Naive B cell (primary cell): ENCODE measurements around the gene MARK4. TPM values are rescaled to one million over a fixed set of nuclear protein-coding genes. Genes with fewer than 3 reads are reported as not detected.

ENCODE experiments used
- ATAC-seq, 2 donors: fragments of 150-1000 bp; cut with Tn5 transposase; 2 replicates each; pipeline ENCODE4 v1.10.0; 2021; ENCODE audit warnings: low read depth in 2 of 2, mild to moderate bottlenecking in 2 of 2, moderate library complexity in 2 of 2
- DNase-seq: peaks from one replicate; pipeline ENCODE4 v3.0.0; 2022
- H3K27ac Mint-ChIP-seq, 6 donors: one replicate each; pipeline ENCODE4 v1.8.0; 2020 to 2022; ENCODE audit warnings: mild to moderate bottlenecking in 6 of 6, mixed read lengths in 6 of 6, moderate library complexity in 5 of 6, inconsistent platforms in 2 of 6
- H3K27me3 Mint-ChIP-seq, 3 donors: one replicate each; pipeline ENCODE4 v1.8.0; 2021 to 2022; ENCODE audit warnings: mixed read lengths in 3 of 3, mild to moderate bottlenecking in 1 of 3
- H3K36me3 Mint-ChIP-seq, 2 donors: one replicate each; pipeline ENCODE4 v1.8.0; 2020 to 2022; ENCODE audit warnings: mixed read lengths in 2 of 2, inconsistent platforms in 1 of 2, mild to moderate bottlenecking in 1 of 2
- H3K4me1 Mint-ChIP-seq, 3 donors: one replicate each; pipeline ENCODE4 v1.8.0; 2020 to 2022; ENCODE audit warnings: mixed read lengths in 3 of 3, inconsistent platforms in 1 of 3, mild to moderate bottlenecking in 1 of 3, moderate library complexity in 1 of 3
- H3K4me3 Mint-ChIP-seq, 8 donors: one replicate each; pipeline ENCODE4 v1.8.0; 2020 to 2022; ENCODE audit warnings: mild to moderate bottlenecking in 8 of 8, mixed read lengths in 8 of 8, moderate library complexity in 8 of 8, inconsistent platforms in 2 of 8
- H3K9me3 Mint-ChIP-seq, 7 donors: one replicate each; pipeline ENCODE4 v1.8.0; 2020 to 2022; ENCODE audit warnings: mixed read lengths in 7 of 7, mild to moderate bottlenecking in 5 of 7, inconsistent platforms in 2 of 7, moderate library complexity in 1 of 7
- polyA plus RNA-seq, 6 donors: library from polyadenylated mRNA; unstranded; fragments of 300-500 nt; fragmentation: Illumina TruSeq; gene quantifications; one replicate each; pipeline ENCODE4 v1.2.3, GENCODE V29; 2021; ENCODE audit warnings: low read depth in 6 of 6

MARK4 gene
- polyA plus RNA-seq, 6 donors from 2014 or later, result 0.35 to 2.7 (median 0.82) TPM; not detected in 1

- Mint-ChIP-seq H3K9me3 (peaks cover 0 to 2% (median 0%) of the 10 kb centered on the region in 7 donors), H3K4me1 (peaks cover 7 to 16% (median 14%) of the 10 kb centered on the region in 3 donors), H3K36me3 (no peaks in the 10 kb centered on the region), H3K27ac (no peak overlapping the region), H3K4me3 (no peak overlapping the region), H3K27me3 (peaks cover 13 to 26% (median 22%) of the 10 kb centered on the region in 3 donors)
- DNase-seq, result no peak
- no peak for ATAC-seq
Measured at GRCh38 chr19:45245826-45246225, 5.2 kb upstream of the MARK4 start.

GRCh38 chr19:45247136-45247535 is 3.9 kb upstream of the MARK4 start:
- ATAC-seq (no peak), DNase-seq (no peak)
- Mint-ChIP-seq H3K27ac (no peak overlapping the region), H3K4me3 (peak overlapping the region in 1 of 8 donors; percentile 25), H3K9me3 (no peaks in the 10 kb centered on the region), H3K36me3 (no peaks in the 10 kb centered on the region), H3K27me3 (peaks cover 13 to 22% (median 17%) of the 10 kb centered on the region in 3 donors), H3K4me1 (peaks cover 11 to 20% (median 19%) of the 10 kb centered on the region in 3 donors)

- H3K27ac Mint-ChIP-seq, result peak overlapping the region in 1 of 6 donors; percentile 38
- H3K9me3 Mint-ChIP-seq, result no peaks in the 10 kb centered on the region
- peaks cover 30 to 42% (median 40%) of the 10 kb centered on the region in 3 donors for H3K4me1 Mint-ChIP-seq
- DNase-seq (no peak), ATAC-seq (no peak)
- peaks cover 7 to 15% (median 10%) of the 10 kb centered on the region in 3 donors for H3K27me3 Mint-ChIP-seq
- H3K4me3 Mint-ChIP-seq, result peak overlapping the region in 6 of 8 donors; percentile 57 to 98 (median 82)
- H3K36me3 Mint-ChIP-seq, result no peaks in the 10 kb centered on the region
Measured at GRCh38 chr19:45249261-45250033, 1.6 kb upstream of the MARK4 start.

GRCh38 chr19:45250216-45250831 is 747 bp upstream of the MARK4 start:
- H3K36me3 Mint-ChIP-seq, result no peaks in the 10 kb centered on the region
- peak overlapping the region; percentile 80 to 98 (median 92) for H3K4me3 Mint-ChIP-seq
- H3K27me3 Mint-ChIP-seq, result peaks cover 0 to 6% (median under 1%) of the 10 kb centered on the region in 3 donors
- peaks cover 30 to 48% (median 44%) of the 10 kb centered on the region in 3 donors for H3K4me1 Mint-ChIP-seq
- H3K9me3 Mint-ChIP-seq, result no peaks in the 10 kb centered on the region
- peak overlapping the region in 3 of 6 donors; percentile 78 to 90 (median 81) for H3K27ac Mint-ChIP-seq
- ATAC-seq, result no peak
- DNase-seq, result no peak

- no peaks in the 10 kb centered on the region for H3K27me3 Mint-ChIP-seq
- no peaks in the 10 kb centered on the region for H3K36me3 Mint-ChIP-seq
- peak overlapping the region; percentile 79 to 95 (median 85) for H3K4me3 Mint-ChIP-seq
- H3K27ac Mint-ChIP-seq, result peak overlapping the region in 4 of 6 donors; percentile 75 to 84 (median 80)
- H3K9me3 Mint-ChIP-seq, result no peaks in the 10 kb centered on the region
- peaks cover 37 to 57% (median 57%) of the 10 kb centered on the region in 3 donors for H3K4me1 Mint-ChIP-seq
- peak; percentile 14 to 24 for ATAC-seq
- peak; percentile 11 for DNase-seq
Measured at GRCh38 chr19:45251452-45252354, 632 bp downstream of the MARK4 start.

GRCh38 chr19:45253396-45254027 is 2.4 kb downstream of the MARK4 start:
- peaks cover 37 to 62% (median 59%) of the 10 kb centered on the region in 3 donors for H3K4me1 Mint-ChIP-seq
- peak overlapping the region; percentile 27 to 89 (median 82) for H3K4me3 Mint-ChIP-seq
- ATAC-seq (no peak), DNase-seq (no peak)
- no peaks in the 10 kb centered on the region for H3K36me3 Mint-ChIP-seq
- peak overlapping the region in 5 of 6 donors; percentile 22 to 83 (median 70) for H3K27ac Mint-ChIP-seq
- no peaks in the 10 kb centered on the region for H3K9me3 Mint-ChIP-seq
- no peaks in the 10 kb centered on the region for H3K27me3 Mint-ChIP-seq

GRCh38 chr19:45254044-45254531 is 3.0 kb downstream of the MARK4 start:
- H3K4me1 Mint-ChIP-seq, result peaks cover 34 to 58% (median 54%) of the 10 kb centered on the region in 3 donors
- DNase-seq (peak; percentile 9), ATAC-seq (peak in 1 of 2 donors; percentile 24)

GRCh38 chr19:45255611-45256157 is 4.6 kb downstream of the MARK4 start:
- Mint-ChIP-seq H3K4me1 (peaks cover 31 to 52% (median 50%) of the 10 kb centered on the region in 3 donors), H3K27ac (peak overlapping the region in 1 of 6 donors; percentile 49), H3K36me3 (no peaks in the 10 kb centered on the region), H3K4me3 (peak overlapping the region in 2 of 8 donors; percentile 36 to 52), H3K9me3 (no peaks in the 10 kb centered on the region), H3K27me3 (no peaks in the 10 kb centered on the region)
- ATAC-seq, result no peak
- no peak for DNase-seq

More at GRCh38 chr19:45254044-45254531, 3.0 kb downstream of the MARK4 start:
- H3K36me3 Mint-ChIP-seq, result no peaks in the 10 kb centered on the region
- no peaks in the 10 kb centered on the region for H3K27me3 Mint-ChIP-seq
- no peaks in the 10 kb centered on the region for H3K9me3 Mint-ChIP-seq
- peak overlapping the region in 5 of 8 donors; percentile 51 to 84 (median 76) for H3K4me3 Mint-ChIP-seq
- H3K27ac Mint-ChIP-seq, result peak overlapping the region in 2 of 6 donors; percentile 81 to 83

GRCh38 chr19:45256836-45257235 is 5.8 kb downstream of the MARK4 start:
- no peaks in the 10 kb centered on the region for H3K27me3 Mint-ChIP-seq
- H3K36me3 Mint-ChIP-seq, result no peaks in the 10 kb centered on the region
- H3K27ac Mint-ChIP-seq, result peak overlapping the region in 1 of 6 donors; percentile 19
- ATAC-seq, result no peak
- H3K4me3 Mint-ChIP-seq, result peak overlapping the region in 2 of 8 donors; percentile 36 to 63
- no peak for DNase-seq
- peaks cover 28 to 48% (median 45%) of the 10 kb centered on the region in 3 donors for H3K4me1 Mint-ChIP-seq
- no peaks in the 10 kb centered on the region for H3K9me3 Mint-ChIP-seq

GRCh38 chr19:45258862-45259261 is 7.8 kb downstream of the MARK4 start:
- Mint-ChIP-seq H3K4me1 (peaks cover 10 to 30% (median 26%) of the 10 kb centered on the region in 3 donors), H3K36me3 (no peaks in the 10 kb centered on the region), H3K4me3 (no peak overlapping the region), H3K27ac (no peak overlapping the region), H3K27me3 (no peaks in the 10 kb centered on the region), H3K9me3 (no peaks in the 10 kb centered on the region)
- DNase-seq (no peak), ATAC-seq (no peak)

- Mint-ChIP-seq H3K4me3 (no peak overlapping the region), H3K27me3 (no peaks in the 10 kb centered on the region), H3K36me3 (no peaks in the 10 kb centered on the region), H3K4me1 (peaks cover 5 to 9% (median 5%) of the 10 kb centered on the region in 3 donors), H3K27ac (no peak overlapping the region), H3K9me3 (no peaks in the 10 kb centered on the region)
- DNase-seq, result no peak
- no peak for ATAC-seq
Measured at GRCh38 chr19:45262570-45262969, 11.5 kb downstream of the MARK4 start.

GRCh38 chr19:45263013-45263412 is 11.9 kb downstream of the MARK4 start:
- Mint-ChIP-seq H3K27ac (peak overlapping the region in 1 of 6 donors; percentile 27), H3K4me1 (peaks cover 5 to 9% (median 5%) of the 10 kb centered on the region in 3 donors), H3K4me3 (no peak overlapping the region), H3K9me3 (no peaks in the 10 kb centered on the region), H3K36me3 (no peaks in the 10 kb centered on the region), H3K27me3 (no peaks in the 10 kb centered on the region)
- no peak for ATAC-seq
- no peak for DNase-seq
